PC-9 (cell line): ENCODE data around the gene RINL. TPM values are rescaled to one million over a fixed set of nuclear protein-coding genes. Genes with fewer than 3 reads are reported as not detected.

Source experiments
- BruUV-seq: library from RNA; stranded (reverse); fragments of 400-500 nt; replicated peaks from 2 replicates; lab custom pipeline; 2021; lab: Mats Ljungman, UMichigan
- CTCF ChIA-PET: fragments of 300-600 bp; sonication (Branson Sonifier 250); formaldehyde crosslinking; loops from one replicate; lab custom pipeline; 2022; ENCODE audit warnings: antibody characterized with exemption; lab: Charles Lee
- POLR2A ChIA-PET: fragments of 300-600 bp; sonication (Branson Sonifier 250); formaldehyde crosslinking; loops from one replicate; lab custom pipeline; 2022; ENCODE audit warnings: antibody characterized with exemption; ENCODE audit not compliant: unreplicated experiment; lab: Charles Lee
- DNase-seq, 2 experiments: peaks; one replicate each; pipeline versions ENCODE4 v3.0.0 to v3.0.0-alpha.2; 2015 to 2022; ENCODE audit warnings: mixed read lengths in 1 of 2
- H2AFZ ChIP-seq: fragments of 200-600 bp; sonication (generic); 2 replicates; pipeline ENCODE4 v1.8.1; 2017; ENCODE audit warnings: antibody characterized with exemption
- H3F3A ChIP-seq: fragments of 200-600 bp; sonication (generic); 2 replicates; pipeline ENCODE4 v1.8.1; 2017; ENCODE audit warnings: antibody characterized with exemption, mild to moderate bottlenecking, low read depth; ENCODE audit not compliant: insufficient read depth
- H3K27ac ChIP-seq: fragments of 200-600 bp; sonication (generic); 2 replicates; pipeline ENCODE4 v1.6.1; 2016; ENCODE audit warnings: mixed run types
- H3K27me3 ChIP-seq: fragments of 200-600 bp; sonication (generic); 2 replicates; pipeline ENCODE4 v1.6.1; 2016; ENCODE audit warnings: low read depth, mixed run types; ENCODE audit not compliant: insufficient read depth
- H3K36me3 ChIP-seq: fragments of 200-600 bp; sonication (generic); 2 replicates; pipeline ENCODE4 v1.6.1; 2016; ENCODE audit warnings: low read depth, mixed run types
- H3K4me1 ChIP-seq: fragments of 200-600 bp; sonication (generic); replicated peaks from 2 replicates; pipeline ENCODE4 v1.6.1; 2016; ENCODE audit warnings: mixed run types; ENCODE audit not compliant: insufficient read depth
- H3K4me2 ChIP-seq: fragments of 200-600 bp; sonication (generic); 2 replicates; pipeline ENCODE4 v1.6.1; 2017; ENCODE audit warnings: mixed run types
- H3K4me3 ChIP-seq: fragments of 200-600 bp; sonication (generic); 2 replicates; pipeline ENCODE4 v1.6.1; 2016; ENCODE audit warnings: mixed run types
- H3K79me2 ChIP-seq: fragments of 200-600 bp; sonication (generic); 2 replicates; pipeline ENCODE4 v1.6.1; 2017; ENCODE audit warnings: low read depth, mixed run types
- H3K9me2 ChIP-seq: fragments of 200-600 bp; sonication (generic); 2 replicates; pipeline ENCODE4 v1.8.1; 2017; ENCODE audit warnings: mild to moderate bottlenecking; ENCODE audit not compliant: insufficient read depth
- H3K9me3 ChIP-seq: fragments of 200-600 bp; sonication (generic); 2 replicates; pipeline ENCODE4 v1.8.1; 2016; ENCODE audit warnings: low read depth; ENCODE audit not compliant: insufficient read depth
- H4K20me1 ChIP-seq: fragments of 200-600 bp; sonication (generic); 2 replicates; pipeline ENCODE4 v1.8.1; 2017; ENCODE audit not compliant: insufficient read depth
- CTCF ChIP-seq: fragments of 200-600 bp; sonication (generic); conservative IDR thresholded peaks from 2 replicates; pipeline ENCODE4 v1.6.1; 2017; ENCODE audit warnings: mixed run types, antibody characterized with exemption, mild to moderate bottlenecking, moderate library complexity
- EZH2 ChIP-seq: fragments of 200-600 bp; sonication (generic); IDR thresholded peaks from 2 replicates; pipeline ENCODE4 v1.8.0; 2017; ENCODE audit warnings: antibody characterized with exemption, low read depth
- intact Hi-C: fragments of 100-400 bp; cut with micrococcal nuclease; formaldehyde crosslinking; loops from one replicate; pipeline ENCODE4 v1.10.0; 2022; ENCODE audit not compliant: unreplicated experiment
- total RNA-seq: library from RNA; stranded (reverse); gene quantifications from 2 replicates; pipeline ENCODE4 v1.2.3, GENCODE V29; 2021

The RINL gene
- total RNA-seq, 1 experiment from 2014 or later: 10.3 TPM

GRCh38 chr19:38900743-38901190 lies 22.7 kb upstream of the RINL start:
- peaks cover 16% of the 10 kb centered on the region for H3K4me1 ChIP-seq
- no TSS peak for BruUV-seq
- H3K36me3 ChIP-seq: no peaks in the 10 kb centered on the region
- peak overlapping the region; percentile 64 for H3K27ac ChIP-seq
- no peak for TF ChIP-seq EZH2
- no peak for TF ChIP-seq CTCF
- no peak for DNase-seq
- H3K27me3 ChIP-seq: no peaks in the 10 kb centered on the region
- peak overlapping the region; percentile 84 for H3K4me2 ChIP-seq
- intact Hi-C loops: loop anchor here (1.0 kb wide), 1 partner anchor 30 kb away; the partner anchor contains the start of genes MRPS12 and SARS2
- H3K9me2 ChIP-seq: no peaks in the 10 kb centered on the region
- peak overlapping the region; percentile 80 for H2AFZ ChIP-seq
- ChIA-PET CTCF (interaction anchor here (0.6 kb wide), 1 partner anchor 564 kb away, joined by 5 read pairs; no protein-coding TSS in a partner anchor), POLR2A (interaction anchor here (0.6 to 0.9 kb wide), 4 partner anchors 36 to 475 kb away, joined by 5 to 26 read pairs (median 6); partner anchors contain the start of gene RASGRP4)
- peak overlapping the region; percentile 62 for H3K4me3 ChIP-seq
- H3F3A ChIP-seq: no peaks in the 10 kb centered on the region
- no peaks in the 10 kb centered on the region for H4K20me1 ChIP-seq
- peaks cover 24% of the 10 kb centered on the region for H3K79me2 ChIP-seq
- 0 out of 2 replicates have a peak, but pooled peaks cover 3% of the 10 kb centered on the region for H3K9me3 ChIP-seq

GRCh38 chr19:38900202-38900629 lies 22.1 kb upstream of the RINL start:
- Histone ChIP-seq H3K27ac (peak overlapping the region; percentile 64), H4K20me1 (no peaks in the 10 kb centered on the region), H3K9me2 (no peaks in the 10 kb centered on the region), H3K27me3 (no peaks in the 10 kb centered on the region), H3K9me3 (0 out of 2 replicates have a peak, but pooled peaks cover 3% of the 10 kb centered on the region), H3K4me2 (peak overlapping the region; percentile 84), H3K4me1 (peaks cover 16% of the 10 kb centered on the region), H3K79me2 (peaks cover 24% of the 10 kb centered on the region), H3K36me3 (no peaks in the 10 kb centered on the region), H3K4me3 (peak overlapping the region; percentile 62), H2AFZ (peak overlapping the region; percentile 80), H3F3A (no peaks in the 10 kb centered on the region)
- DNase-seq: no peak
- intact Hi-C loops: loop anchor here (1.0 kb wide), 1 partner anchor 30 kb away; the partner anchor contains the start of genes MRPS12 and SARS2
- TSS peak; percentile 61 for BruUV-seq
- ChIA-PET CTCF (no interaction called here), POLR2A (interaction anchor here (0.5 to 0.9 kb wide), 9 partner anchors 12 to 495 kb away, joined by 3 to 26 read pairs (median 6); partner anchors contain the start of genes CCER2 and RASGRP4)
- no peak for TF ChIP-seq CTCF
- TF ChIP-seq EZH2: no peak

- Histone ChIP-seq H3K4me2 (peak within 1 kb of the TSS; percentile 84), H3K36me3 (no peaks in the 10 kb centered on the region), H3K9me3 (0 out of 2 replicates have a peak, but pooled peaks cover 3% of the 10 kb centered on the region), H3K79me2 (peaks cover 24% of the 10 kb centered on the region), H4K20me1 (no peaks in the 10 kb centered on the region), H3K27ac (peak within 1 kb of the TSS; percentile 64), H3K27me3 (no peaks in the 10 kb centered on the region), H3K4me3 (peak within 1 kb of the TSS; percentile 73), H3F3A (no peaks in the 10 kb centered on the region), H2AFZ (peak within 1 kb of the TSS; percentile 92), H3K4me1 (peaks cover 16% of the 10 kb centered on the region), H3K9me2 (no peaks in the 10 kb centered on the region)
- intact Hi-C loops: loop anchor here (1.0 kb wide), 3 partner anchors 31 to 262 kb away; partner anchors contain the start of genes MRPS12 and SARS2
- peak; percentile 99 for DNase-seq
- ChIA-PET POLR2A (interaction anchor here (0.5 to 0.7 kb wide), 8 partner anchors 12 to 494 kb away, joined by 3 to 12 read pairs (median 4); partner anchors contain the start of gene CCER2), CTCF (no interaction called here)
- TF ChIP-seq CTCF (no peak), EZH2 (no peak)
- no TSS peak for BruUV-seq
Observed at GRCh38 chr19:38899447-38900201, 21.5 kb upstream of the RINL start, which contains the start of the genes NFKBIB and SIRT2. NFKBIB (plus strand) TSS chr19:38899969; CDS start chr19:38900033, 64 bp downstream. SIRT2 (minus strand) TSS chr19:38899618; CDS start chr19:38899521, 97 bp downstream.
